Erythroblast (primary cell): Measurements from ENCODE around the gene CCR6.

Experiments used
- GATA1 ChIP-seq: IDR thresholded peaks from 2 replicates; pipeline ENCODE4 v1.6.1; 2011; ENCODE audit warnings: low read depth, mild to moderate bottlenecking, control low read depth, low read length, moderate library complexity
- POLR2A ChIP-seq: IDR thresholded peaks from 2 replicates; pipeline ENCODE4 v1.6.1; 2011; ENCODE audit warnings: mild to moderate bottlenecking, low read length

DNA sequence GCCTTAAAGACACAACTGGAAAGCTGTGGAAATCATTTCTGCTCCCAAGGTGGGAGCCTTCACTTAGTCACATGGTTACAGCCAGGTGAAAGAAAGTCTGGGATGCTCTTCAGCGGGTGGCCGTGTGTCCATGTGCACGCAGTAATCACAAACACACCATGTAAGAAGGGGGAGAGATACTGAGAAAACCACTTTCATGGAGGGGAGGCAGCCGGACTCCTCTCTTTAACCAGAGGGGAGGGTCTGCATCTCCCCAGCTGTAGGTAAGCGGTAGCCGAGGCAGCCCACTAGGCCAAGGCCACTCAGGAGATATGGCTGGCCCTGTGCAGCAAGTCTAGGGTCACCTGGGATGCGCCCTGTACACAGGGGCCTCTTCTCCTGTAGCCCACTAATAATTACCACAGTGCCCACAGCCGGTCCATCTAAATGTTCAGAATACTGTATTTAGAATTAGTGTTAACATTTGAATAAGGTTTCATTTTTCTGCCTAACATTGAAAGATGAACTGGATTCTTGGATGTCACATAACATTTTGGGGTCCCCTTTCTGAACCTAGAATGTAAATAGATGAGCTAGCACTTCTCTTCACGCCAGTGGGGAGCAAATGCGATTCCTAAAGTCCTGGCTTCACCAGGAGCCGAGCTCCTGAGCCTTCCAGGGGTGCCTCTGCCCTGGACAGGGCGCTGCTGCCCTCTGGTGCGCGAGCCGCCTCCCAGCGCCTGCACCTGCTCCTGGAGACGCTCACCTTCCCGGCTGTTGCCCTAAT lies 19.0 kb downstream of the CCR6 start:
- TF ChIP-seq POLR2A, result no peak
- TF ChIP-seq GATA1, result no peak
